Neural cell (in vitro differentiated cells): ENCODE results near the gene PRRT1B.

Experiments used
- EP300 ChIP-seq: fragments of 450-650 bp; conservative IDR thresholded peaks from 2 replicates; pipeline ENCODE4 v1.6.1; 2014; ENCODE audit warnings: antibody characterized with exemption, mild to moderate bottlenecking, moderate library complexity; ENCODE audit not compliant: poor library complexity, severe bottlenecking
- EZH2 ChIP-seq: fragments of 200-600, 300-800 bp; shearing (Covaris generic), sonication (generic); IDR thresholded peaks from 2 replicates; pipeline ENCODE4 v1.6.1; 2014; ENCODE audit warnings: antibody characterized with exemption, low read length, borderline replicate concordance, mild to moderate bottlenecking; ENCODE audit not compliant: insufficient read depth, poor library complexity, severe bottlenecking
- MXI1 ChIP-seq: fragments of 450-650 bp; conservative IDR thresholded peaks from 2 replicates; pipeline ENCODE4 v1.6.1; 2014; ENCODE audit warnings: antibody characterized with exemption, mild to moderate bottlenecking; ENCODE audit not compliant: poor library complexity, severe bottlenecking
- POLR2AphosphoS5 ChIP-seq: IDR thresholded peaks from 2 replicates; pipeline ENCODE4 v1.6.1; 2012
- TF ChIP-seq, protein P1 (sequence below): fragments of 450-650 bp; IDR thresholded peaks from 2 replicates; pipeline ENCODE4 v1.5.1; 2014; ENCODE audit warnings: antibody characterized with exemption, mild to moderate bottlenecking, moderate library complexity; ENCODE audit not compliant: poor library complexity, severe bottlenecking

DNA sequence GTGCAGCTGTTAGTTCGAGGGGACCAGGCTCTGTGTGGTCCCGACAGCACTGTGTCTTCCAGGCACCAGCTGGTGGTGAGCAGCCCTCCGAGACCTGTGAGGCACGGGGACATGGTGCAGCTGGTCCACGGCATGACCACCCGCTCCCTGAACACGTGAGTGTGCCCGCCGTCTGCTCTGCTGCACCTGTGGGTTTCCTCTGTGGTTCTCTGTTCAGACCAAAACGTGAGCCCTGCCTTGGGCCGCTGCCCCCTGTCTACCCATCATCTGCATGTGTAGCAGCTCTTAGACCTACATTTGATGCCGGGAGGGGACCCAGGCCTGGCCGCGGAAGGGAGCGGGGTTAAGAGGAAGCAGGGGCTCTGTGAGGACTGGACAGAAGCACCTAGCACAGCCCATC is 32.1 kb upstream of the PRRT1B start:
- TF ChIP-seq, protein P1, sequence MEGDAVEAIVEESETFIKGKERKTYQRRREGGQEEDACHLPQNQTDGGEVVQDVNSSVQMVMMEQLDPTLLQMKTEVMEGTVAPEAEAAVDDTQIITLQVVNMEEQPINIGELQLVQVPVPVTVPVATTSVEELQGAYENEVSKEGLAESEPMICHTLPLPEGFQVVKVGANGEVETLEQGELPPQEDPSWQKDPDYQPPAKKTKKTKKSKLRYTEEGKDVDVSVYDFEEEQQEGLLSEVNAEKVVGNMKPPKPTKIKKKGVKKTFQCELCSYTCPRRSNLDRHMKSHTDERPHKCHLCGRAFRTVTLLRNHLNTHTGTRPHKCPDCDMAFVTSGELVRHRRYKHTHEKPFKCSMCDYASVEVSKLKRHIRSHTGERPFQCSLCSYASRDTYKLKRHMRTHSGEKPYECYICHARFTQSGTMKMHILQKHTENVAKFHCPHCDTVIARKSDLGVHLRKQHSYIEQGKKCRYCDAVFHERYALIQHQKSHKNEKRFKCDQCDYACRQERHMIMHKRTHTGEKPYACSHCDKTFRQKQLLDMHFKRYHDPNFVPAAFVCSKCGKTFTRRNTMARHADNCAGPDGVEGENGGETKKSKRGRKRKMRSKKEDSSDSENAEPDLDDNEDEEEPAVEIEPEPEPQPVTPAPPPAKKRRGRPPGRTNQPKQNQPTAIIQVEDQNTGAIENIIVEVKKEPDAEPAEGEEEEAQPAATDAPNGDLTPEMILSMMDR = no peak
- TF ChIP-seq POLR2AphosphoS5 (no peak), EZH2 (no peak), EP300 (no peak), MXI1 (no peak)
